ENCODE data around the gene SOX5.

Gene SOX5

DNA sequence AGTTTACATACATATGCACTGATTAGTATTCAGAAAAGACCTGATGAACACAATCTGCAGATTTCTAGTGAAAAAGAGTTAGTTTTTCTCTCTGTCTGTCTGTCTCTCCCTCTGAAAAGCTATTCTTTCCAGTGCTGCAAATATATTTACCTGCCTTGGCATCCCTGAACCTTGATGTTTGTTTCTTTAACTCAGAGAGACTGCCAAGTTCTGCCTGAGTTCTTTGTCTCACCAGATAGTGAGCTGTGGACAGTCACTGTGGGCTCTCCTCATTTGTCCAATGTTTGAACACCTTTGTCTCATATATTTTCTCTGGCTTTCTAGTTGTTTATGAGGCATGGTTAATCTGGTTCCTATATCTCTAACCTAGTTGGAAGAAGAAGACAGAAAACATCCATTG is 250.4 kb downstream of the SOX5 start:
- in situ Hi-C loops (cut with MboI; ENCODE audit: low sequenced_read_pairs) = no loop called here

DNA sequence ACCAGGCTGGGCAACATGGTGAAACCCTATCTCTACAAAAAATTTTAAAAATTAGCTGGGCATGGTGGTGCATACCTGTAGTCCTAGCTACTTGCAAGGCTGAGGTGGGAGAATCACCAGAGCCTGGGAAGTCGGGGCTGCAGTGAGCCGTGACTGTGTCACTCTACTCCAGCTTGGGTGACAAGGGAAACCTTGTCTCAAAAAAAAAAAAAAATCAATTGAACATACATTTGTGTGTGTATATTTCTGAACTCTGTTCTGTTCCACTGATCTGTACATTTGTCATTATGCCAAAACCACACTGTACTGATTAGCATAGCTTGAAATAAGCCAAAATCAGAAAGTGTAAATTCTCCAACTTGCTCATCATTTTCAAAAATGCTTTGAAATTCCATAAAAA is 254.6 kb downstream of the SOX5 start:
- in situ Hi-C loops (cut with MboI; ENCODE audit: low sequenced_read_pairs) = no loop called here

DNA sequence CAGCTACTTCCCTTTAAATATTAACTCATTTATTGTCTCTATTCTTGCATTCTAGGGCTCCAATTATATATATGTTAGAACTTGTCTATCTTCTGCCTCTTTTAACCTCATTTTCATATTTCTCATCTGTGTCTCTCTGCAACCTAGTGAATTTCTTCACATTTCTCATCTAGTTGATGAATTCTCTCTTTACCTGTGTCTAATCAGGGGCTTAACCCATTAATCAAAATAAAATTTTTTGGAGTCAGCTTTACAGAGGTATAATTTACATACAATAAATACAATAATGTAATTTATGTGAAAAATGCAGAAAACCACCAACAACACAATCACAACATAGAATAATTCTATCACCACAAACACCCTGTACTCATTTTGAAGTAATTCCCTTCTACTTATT is 255.2 kb downstream of the SOX5 start:
- in situ Hi-C loops (cut with MboI; ENCODE audit: low sequenced_read_pairs) = no loop called here

DNA sequence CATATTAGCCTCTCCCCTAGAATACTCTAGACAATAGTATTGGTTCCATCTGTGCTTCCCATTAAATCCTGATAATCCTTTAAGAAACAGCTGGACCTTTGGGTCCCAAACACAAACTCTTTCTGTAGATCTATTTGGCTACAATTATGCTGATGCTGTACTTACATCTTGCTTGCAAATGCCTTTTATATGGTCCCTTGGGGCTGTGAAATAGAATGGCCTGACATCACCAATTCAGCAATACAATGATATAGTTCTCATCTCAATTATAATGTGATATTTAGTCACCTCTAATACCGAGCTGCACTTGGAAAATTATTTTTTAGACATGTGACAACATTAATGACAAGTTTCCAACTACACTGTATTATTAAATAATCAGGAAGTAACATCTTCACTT is 261.5 kb downstream of the SOX5 start:
- in situ Hi-C loops (cut with MboI; ENCODE audit: low sequenced_read_pairs) = no loop called here

DNA sequence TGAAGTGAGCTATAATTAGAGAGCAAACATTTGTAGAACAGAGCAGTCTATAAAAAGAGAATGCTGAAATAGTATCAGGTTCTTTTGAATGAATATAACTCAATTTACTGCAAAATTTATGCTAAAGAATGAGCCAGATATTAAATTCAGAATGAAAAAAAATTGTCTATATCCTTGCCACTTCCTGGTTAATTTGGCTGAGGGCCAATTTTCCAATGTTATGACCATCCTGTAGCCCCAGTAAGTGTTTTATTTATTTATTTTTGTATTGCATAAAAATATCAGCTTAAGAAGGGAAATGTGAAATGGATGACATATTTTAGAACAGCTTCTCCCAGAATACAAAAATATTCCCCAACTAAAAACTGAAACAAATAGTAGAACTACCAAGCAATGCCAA is 263.4 kb downstream of the SOX5 start:
- in situ Hi-C loops (cut with MboI; ENCODE audit: low sequenced_read_pairs) = no loop called here

DNA sequence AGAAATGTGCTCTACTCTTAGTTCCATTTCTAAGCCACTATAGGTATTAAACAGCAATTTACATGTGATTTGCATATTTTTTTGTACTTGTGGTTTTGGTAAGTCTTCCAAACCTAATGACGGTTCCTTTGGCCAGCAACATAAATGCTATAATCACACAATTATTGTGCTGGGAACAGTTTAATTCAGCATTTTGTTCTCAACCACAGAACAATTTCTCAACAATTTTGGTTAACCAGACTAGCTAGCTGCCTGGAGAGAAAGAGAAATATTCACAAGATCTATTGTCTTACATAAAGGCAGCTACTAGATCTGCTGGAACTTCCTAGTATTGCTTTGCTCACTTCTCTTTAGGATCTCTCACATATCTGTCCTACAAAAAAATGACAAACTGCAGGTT is 265.3 kb downstream of the SOX5 start:
- in situ Hi-C loops (cut with MboI; ENCODE audit: low sequenced_read_pairs) = no loop called here

DNA sequence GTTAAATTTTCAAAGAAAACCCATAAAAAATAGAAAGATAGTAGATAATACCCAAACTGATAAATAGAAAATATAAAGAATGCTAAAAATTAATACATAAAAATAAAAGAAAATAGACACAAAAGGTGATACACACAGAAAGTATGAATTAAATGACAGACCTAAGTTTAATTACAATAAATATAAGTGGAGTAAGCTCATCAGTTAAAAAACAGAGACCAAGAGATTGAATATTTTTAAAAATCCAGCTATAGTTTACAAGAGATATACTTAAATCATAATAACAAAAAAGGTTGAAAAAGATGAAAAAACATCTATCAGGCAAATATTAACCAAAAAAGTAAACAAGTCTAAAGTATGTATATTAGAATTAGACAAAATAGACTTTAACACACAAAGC is 268.2 kb downstream of the SOX5 start:
- in situ Hi-C loops (cut with MboI; ENCODE audit: low sequenced_read_pairs) = no loop called here

DNA sequence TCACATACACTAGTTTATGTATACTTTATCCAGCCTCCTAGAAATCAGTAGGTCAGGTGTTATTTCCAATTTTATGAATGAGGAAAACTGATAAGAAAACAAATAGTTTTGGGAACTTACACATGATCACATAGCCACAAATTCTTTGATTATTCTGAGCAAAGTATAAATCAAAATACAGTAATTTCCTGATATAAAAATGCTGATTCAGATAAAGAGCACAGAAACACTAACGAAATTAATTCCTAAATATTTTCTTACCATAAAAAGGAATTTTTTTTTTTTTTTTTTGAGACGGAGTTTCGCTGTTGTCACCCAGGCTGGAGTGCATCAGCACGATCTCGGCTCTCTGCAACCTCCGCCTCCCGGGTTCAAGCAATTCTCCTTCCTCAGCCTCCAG is 275.4 kb downstream of the SOX5 start:
- in situ Hi-C loops (cut with MboI; ENCODE audit: low sequenced_read_pairs) = no loop called here

DNA sequence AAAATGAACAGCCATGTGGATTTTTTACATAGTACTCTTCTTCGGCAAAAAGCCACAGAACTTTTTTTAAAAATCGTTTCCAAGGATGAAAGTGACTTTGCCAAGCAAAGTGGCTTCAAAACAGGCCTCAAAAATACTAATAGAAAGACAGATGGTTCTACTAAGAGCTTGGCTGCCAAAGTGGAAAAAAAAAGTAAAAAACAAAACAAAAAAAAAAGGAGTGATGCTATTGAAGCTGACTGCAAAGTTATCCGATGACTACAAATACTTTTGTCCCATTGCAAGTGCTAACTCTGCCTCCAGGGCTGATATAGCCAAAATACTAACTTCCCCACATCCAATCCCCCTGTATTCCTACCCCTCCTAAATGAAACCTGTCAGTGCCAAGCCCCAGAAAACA is 277.6 kb downstream of the SOX5 start:
- in situ Hi-C loops (cut with MboI; ENCODE audit: low sequenced_read_pairs) = no loop called here

DNA sequence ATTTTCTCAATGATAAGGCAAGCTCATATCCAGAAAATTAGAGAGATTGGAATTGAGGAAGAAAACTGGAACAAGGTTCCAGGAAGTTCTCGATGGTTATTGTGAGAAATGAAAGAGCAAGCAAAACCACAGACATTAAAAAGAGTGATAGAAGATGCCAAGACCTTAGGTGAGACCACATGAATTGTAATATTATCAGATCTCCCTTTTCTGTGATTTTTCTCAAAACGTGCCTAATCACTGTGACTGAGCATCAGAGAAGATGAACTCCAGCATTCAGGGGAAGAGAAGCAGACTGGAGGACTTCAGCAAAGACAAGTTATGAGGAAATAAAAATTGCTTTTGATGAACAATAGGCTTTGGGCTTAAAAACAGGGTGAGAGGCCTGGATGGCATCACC is 278.8 kb downstream of the SOX5 start:
- in situ Hi-C loops (cut with MboI; ENCODE audit: low sequenced_read_pairs) = no loop called here

DNA sequence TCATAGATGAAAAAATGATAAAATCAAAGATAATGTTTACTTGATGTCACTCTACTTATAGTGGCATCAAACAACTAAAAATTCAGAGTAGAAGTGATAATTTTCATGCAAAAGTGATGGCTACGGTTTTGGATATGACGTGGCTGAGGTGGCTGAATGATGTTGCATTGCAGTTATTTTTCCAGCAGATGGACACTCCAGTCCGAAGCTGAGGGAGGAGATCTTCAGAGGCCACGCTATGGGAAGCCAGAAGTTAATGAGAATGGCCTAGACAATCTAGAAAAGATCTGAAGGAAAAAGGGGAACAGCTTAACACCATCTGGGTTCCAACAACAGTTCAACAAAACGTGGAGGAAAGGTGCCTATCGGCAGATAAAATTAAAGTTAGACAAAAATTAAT is 279.8 kb downstream of the SOX5 start:
- in situ Hi-C loops (cut with MboI; ENCODE audit: low sequenced_read_pairs) = no loop called here

DNA sequence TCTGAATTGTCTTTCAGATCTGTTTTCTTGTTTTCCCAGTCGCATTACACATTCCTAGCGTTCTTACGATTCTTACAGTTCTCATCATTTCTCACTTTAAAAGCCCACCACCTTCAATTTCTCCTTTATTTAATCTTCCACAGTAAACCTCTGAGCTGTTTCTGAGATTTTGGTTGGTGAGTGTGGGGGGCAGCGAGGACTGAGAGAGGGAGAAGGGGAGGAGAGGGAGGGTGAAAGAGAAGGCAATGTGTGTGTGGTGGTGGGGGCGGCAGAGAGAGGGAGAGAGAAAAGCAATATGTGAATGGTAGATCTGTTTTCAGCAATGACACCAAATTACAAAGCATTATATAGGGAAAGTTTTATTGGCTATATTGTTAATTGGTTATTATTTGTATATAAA is 282.6 kb downstream of the SOX5 start:
- in situ Hi-C loops (cut with MboI; ENCODE audit: low sequenced_read_pairs) = no loop called here

DNA sequence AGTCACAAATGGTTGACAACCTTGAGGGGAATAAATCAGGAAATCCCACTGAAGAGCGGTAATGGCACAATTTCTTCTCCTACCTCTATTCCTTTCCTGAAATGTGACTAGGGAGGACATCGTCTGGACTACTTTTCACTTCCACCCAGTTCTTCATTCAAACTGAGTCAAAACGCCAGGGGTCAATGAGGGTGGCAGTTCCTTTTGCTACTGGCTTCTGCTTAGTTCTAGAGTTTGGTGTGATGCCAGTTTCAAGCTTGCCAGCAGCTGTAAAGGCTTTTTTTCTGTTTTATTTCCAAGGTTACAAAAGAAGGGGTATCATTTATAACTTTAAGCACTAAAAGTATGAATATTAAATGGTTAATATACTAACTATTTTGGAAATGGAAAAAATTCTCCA is 286.5 kb downstream of the SOX5 start:
- in situ Hi-C loops (cut with MboI; ENCODE audit: low sequenced_read_pairs) = no loop called here

DNA sequence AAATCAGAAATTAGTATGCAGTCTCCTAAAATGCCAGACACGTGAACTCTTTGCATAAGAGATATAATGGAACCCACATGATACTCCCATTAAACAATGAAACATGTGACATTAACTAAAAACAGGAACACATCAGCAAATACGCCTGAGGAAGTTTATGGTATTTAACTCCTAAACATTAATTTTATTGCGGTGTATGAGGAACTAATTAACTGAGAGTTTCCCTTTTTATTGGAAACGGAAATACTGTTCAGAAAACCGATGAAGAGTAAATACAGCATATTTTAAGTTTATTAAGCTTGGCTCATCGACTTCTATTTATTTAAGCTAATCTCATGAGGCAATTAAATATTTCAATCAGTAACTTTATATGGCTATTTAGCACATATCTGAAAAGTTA is 290.3 kb downstream of the SOX5 start:
- in situ Hi-C loops (cut with MboI; ENCODE audit: low sequenced_read_pairs) = no loop called here

DNA sequence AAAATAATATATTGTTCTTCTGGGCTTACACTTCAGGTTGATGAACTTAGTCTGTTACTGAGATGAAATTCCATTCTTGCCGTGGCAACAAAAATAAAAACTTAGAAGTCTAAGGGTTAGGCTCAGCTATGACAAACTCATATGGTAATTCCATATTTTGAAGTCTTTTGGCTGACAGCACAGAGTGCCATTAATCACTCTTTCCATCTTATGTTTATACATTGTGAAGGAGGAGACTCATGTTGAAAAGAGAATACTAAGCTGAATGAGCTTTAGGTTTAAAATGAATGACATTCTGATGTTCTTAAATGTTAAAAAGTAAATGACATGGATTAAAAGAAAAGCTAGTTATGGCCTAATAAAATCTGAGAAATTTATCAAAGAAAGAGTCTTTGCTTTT is 291.9 kb downstream of the SOX5 start:
- in situ Hi-C loops (cut with MboI; ENCODE audit: low sequenced_read_pairs) = no loop called here

DNA sequence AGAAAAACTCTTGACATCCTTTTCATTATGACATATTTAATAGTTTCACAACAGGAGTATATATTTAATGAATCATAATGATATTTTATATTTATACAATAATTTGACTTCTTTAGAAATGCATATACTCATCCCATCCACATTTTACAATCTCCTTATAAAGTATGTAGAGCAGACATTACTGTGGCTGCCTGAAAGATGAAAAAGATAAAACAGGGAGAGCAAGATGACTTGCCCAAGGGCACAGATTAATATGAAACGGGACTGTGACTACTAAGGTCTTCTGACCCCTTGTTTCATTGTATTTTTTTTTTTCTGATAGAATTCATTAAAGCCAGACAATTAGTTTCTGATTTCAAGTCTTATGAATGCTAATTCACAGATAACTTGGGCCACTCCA is 293.6 kb downstream of the SOX5 start:
- in situ Hi-C loops (cut with MboI; ENCODE audit: low sequenced_read_pairs) = no loop called here

DNA sequence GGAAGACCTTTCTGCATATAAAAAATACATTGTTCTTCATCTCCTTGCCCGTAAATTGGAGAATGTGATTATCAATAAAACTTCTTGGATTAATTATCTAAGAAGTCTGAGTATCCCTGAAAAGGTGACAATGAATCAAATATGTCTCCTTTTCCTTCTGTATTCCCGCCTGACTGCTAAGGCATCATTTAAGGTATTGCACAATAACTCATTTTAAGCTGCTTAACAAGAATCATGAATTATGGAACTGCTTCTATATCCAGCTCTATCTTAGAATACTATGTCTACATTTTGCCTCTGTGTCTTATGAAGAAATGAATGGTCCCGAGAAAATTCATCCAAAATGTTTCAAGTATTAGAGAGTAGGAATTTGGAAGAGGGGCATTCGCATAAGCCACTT is 294.4 kb downstream of the SOX5 start:
- in situ Hi-C loops (cut with MboI; ENCODE audit: low sequenced_read_pairs) = no loop called here

DNA sequence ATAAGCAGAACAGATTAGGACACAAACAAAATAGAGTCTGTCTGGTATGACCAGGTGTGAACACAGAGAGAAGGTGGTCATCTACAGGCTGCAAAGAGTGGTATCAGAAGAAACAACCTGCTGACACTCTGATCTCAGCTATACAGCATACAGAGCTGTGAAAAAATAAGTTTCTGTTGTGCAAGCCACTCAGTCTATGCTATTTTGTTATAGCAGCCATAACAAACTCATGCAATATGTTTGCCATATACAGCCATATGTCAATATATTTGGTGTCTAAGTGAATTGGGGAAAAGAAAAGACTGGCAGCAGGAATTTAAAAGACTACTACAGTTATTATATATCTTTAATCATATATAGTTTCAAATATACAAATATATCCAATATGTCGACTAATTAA is 300.9 kb downstream of the SOX5 start:
- in situ Hi-C loops (cut with MboI; ENCODE audit: low sequenced_read_pairs) = no loop called here

DNA sequence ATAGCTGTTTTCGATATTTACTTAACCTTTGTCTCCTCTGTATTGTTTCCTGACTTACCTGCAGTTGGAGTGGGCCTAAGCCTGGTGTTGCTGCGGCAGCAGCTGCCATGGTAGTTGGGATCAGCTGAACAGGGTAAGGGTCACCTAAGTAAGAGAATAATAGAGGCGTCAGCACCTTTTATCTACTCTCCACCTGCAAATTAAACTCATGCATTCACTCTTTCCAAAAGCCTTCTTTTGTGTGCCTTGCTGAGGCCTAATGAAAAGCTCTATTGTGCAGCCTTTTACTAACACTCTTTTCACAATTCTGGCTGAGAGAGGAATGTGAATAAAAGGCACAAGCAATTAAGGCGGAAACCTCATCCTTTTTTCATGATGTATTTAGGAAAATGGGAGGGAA is 308.7 kb downstream of the SOX5 start:
- in situ Hi-C loops (cut with MboI; ENCODE audit: low sequenced_read_pairs) = no loop called here

DNA sequence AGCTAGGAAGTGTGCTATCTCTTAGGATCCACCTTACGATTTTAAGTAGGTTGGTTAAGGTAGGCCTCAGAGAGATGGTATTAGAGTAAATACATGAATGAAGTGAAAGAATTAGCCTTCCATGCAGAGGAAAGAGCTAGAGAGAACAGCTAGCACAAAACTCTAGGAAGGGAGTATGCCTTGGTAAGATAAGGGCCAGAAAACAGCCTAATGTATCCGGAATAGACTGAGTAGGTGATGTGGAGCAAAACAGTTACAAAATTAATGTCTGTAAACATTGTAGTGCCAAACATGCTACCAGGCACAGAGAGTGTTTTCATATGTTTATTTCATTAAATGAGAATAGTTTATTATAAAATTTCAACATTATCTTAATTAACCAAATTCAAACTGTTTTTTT is 315.1 kb downstream of the SOX5 start:
- in situ Hi-C loops (cut with MboI; ENCODE audit: low sequenced_read_pairs) = no loop called here

DNA sequence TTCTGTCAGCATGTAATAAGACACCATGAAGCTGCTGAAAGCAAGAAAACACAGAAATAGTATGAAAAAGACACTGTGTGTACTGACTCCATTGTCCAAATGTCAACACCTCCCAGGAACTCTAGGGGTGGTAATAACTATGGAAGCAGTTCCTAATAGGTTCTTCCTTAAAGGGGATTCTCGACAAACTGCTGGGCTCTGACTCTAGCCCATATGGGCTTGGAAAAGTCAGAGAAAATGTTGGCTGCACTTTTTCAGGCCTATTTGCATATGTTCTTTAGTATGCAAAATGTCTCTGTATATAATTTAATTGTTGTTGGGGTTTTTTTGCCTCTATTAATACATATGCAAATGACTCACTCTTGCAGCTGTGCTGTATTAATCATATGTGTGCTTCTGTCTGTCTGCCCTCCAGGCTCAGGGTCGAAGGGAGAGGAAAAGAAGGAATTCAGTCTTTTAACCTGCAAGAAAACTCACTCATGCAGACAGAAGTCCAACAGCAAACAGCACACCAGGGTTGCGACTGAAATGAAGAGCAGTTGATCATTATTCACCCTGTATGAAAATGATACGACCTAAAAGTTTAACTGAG is 317.6 kb downstream of the SOX5 start:
- in situ Hi-C loops (cut with MboI; ENCODE audit: low sequenced_read_pairs) = no loop called here

DNA sequence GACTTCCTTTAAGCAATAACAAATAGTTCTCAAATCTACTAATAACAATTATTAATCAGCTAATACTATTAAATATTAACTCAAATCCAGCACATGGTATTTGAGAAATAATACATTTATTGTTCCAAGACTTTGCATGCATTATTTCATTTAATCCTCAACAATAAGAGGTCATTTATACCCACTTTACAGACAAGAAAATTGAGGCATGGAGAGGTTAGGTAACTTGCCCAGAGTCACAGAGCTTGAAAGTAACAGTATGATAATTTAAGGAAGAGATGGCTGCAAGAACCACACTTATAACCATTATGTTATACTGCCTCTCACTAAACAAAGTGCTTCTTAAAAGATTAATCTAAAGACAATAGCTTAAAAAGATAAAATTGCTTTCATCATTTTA is 318.9 kb downstream of the SOX5 start:
- in situ Hi-C loops (cut with MboI; ENCODE audit: low sequenced_read_pairs) = no loop called here

DNA sequence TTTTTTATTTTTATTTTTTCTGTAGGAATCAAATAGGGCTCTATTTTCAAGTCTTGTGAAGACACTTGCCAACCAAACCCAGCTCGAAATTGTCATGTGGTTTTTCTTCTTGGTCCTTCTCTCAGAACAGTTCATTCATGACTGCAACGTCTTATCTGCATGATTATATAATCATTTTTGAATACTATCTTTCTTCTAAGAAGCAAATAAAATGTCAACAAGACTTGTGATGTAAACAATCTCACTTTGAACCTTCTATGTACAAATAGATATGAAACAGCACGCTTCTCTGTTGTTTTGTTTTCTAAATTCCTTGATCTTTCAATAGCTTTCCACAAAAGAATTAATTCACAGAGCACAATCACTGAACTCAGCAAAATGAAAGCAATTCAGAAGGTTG is 320.7 kb downstream of the SOX5 start:
- in situ Hi-C loops (cut with MboI; ENCODE audit: low sequenced_read_pairs) = no loop called here

DNA sequence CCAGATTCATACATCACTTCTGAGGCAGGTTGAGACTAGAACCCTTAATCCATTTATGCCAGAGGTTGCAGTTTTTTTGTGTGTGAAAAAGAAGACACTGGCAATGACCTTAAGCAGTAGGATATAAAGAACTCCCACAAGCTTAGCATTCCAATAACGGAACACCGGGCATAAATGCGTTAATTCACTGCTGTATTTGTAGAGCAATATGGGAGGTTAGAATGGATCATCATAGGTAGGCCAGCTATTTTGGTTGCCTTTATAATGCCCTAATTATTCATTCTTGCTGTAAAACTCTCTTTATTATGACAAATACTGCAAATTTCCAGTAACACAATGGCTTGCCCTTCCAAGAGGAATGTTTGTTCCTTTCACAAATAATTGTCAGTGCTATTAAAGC is 322.7 kb downstream of the SOX5 start:
- in situ Hi-C loops (cut with MboI; ENCODE audit: low sequenced_read_pairs) = no loop called here

Data from HL-60/S4 treated with retinoic acid at 250 ng/mL for 4 days and 3 days (cell line).